Measurements from ENCODE around the gene TOM1. TPM values are rescaled to one million over a fixed set of nuclear protein-coding genes. Genes with fewer than 3 reads are reported as not detected.

TOM1 gene
- total and polyA plus RNA-seq, 4 experiments from 2014 or later = 55.7 to 82.2 (median 66.1) TPM

DNA sequence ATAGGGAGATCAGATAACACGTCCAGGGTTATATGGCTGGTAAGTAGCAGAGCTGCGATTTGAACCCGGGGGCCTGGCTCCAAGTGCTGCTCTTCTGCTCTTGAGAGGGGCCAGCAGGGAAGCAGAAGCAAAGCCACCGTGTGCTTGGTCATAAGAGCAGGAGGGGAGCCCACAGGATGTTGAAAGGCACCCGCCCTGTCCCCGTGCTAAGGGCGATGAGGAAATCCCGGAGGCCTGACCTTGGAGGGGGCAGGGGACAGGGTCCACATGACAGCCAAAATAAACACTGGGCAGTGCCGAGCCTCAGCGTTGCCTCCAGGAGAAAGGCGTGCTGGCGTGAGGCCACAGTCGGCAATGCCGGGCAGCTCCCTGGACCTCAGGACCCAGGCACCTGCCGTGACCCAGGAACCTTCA is 28.8 kb downstream of the TOM1 start:
- Histone ChIP-seq H3K36me3 (ENCODE audit: insufficient read depth, low read length) (peaks cover 66% of the 10 kb centered on the region), H3K27me3 (ENCODE audit: insufficient read depth, low read length) (no peaks in the 10 kb centered on the region), H3K4me1 (ENCODE audit: insufficient read depth, low read length) (peaks cover 31% of the 10 kb centered on the region), H3K9me3 (ENCODE audit: control insufficient read depth in 1 of 2, low read length in 2 of 2) (no peaks in the 10 kb centered on the region), H3K4me3 (ENCODE audit: low read length in 2 of 2) (no peak overlapping the region), H3K27ac (ENCODE audit: low read depth, low read length) (no peak overlapping the region)
- CTCF ChIA-PET (ENCODE audit: partially characterized antibody) = interaction anchor here (0.9 to 4.3 kb wide), 4 partner anchors 18 to 178 kb away, joined by 3 to 26 read pairs (median 3); partner anchors contain the start of gene TOM1
- H3K4me3 Mint-ChIP-seq = no peak overlapping the region
- no peaks in the 10 kb centered on the region for H3K27me3 Mint-ChIP-seq
- peaks cover 33 to 75% of the 10 kb centered on the region in 2 donors for H3K36me3 Mint-ChIP-seq
- peaks cover 12 to 44% (median 26%) of the 10 kb centered on the region in 4 donors for H3K4me1 Mint-ChIP-seq
- intact Hi-C loops (cut with micrococcal nuclease) = no loop called here
- POLR2A ChIA-PET (ENCODE audit: partially characterized antibody) = interaction anchor here (1.2 kb wide), 1 partner anchor 18 kb away, joined by 3 read pairs; no protein-coding TSS in a partner anchor
- H3K9me3 Mint-ChIP-seq = peaks cover 0 to 2% (median 0%) of the 10 kb centered on the region in 8 donors
- H3K27ac Mint-ChIP-seq = peak overlapping the region in 1 of 7 donors; percentile 12
- no peak for DNase-seq

DNA sequence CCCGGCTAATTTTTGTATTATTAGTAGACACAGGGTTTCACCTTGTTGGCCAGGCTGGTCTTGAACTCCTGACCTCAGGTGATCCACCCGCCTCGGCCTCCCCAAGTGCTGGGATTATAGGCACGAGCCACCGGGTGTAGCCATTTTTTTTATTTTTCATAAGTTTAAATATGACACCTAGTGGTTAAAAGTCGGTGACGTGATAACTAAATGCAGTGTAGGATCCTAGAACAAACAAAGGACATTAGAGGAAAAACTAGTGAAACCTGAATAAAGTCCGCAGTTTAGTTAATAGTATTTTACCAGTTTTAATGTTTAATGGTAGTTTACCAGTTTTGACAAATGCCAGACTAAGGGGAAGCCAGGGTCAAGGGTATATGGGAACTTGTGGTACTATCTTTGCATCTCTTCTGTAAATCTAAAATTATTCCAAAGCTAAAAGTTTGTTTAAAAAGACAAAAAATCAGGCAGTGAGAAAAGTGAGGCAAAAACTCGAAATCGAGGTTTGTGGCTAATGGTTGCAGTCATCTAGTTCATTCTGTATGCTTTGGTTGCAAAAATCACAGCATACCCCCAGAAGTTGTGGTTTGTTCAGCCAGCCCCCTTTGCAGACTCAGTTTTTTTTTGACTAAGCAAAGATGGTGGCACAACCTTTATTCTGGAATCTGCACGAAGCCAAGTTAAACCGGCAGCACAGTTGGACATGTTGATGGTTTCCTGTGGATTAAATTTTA is 29.6 kb downstream of the TOM1 start:
- peak overlapping the region; percentile 31 to 96 (median 77) for H3K27ac Mint-ChIP-seq
- no peaks in the 10 kb centered on the region for H3K27me3 Mint-ChIP-seq
- Histone ChIP-seq H3K4me3 (ENCODE audit: low read length in 2 of 2) (no peak overlapping the region), H3K9me3 (ENCODE audit: control insufficient read depth in 1 of 2, low read length in 2 of 2) (no peaks in the 10 kb centered on the region), H3K36me3 (ENCODE audit: insufficient read depth, low read length) (peaks cover 66% of the 10 kb centered on the region), H3K4me1 (ENCODE audit: insufficient read depth, low read length) (peaks cover 39% of the 10 kb centered on the region), H3K27me3 (ENCODE audit: insufficient read depth, low read length) (no peaks in the 10 kb centered on the region), H3K27ac (ENCODE audit: low read depth, low read length) (no peak overlapping the region)
- H3K4me1 Mint-ChIP-seq = peaks cover 17 to 52% (median 32%) of the 10 kb centered on the region in 4 donors
- intact Hi-C loops (cut with micrococcal nuclease) = no loop called here
- ChIA-PET POLR2A (ENCODE audit: partially characterized antibody) (interaction anchor here (0.8 to 3.2 kb wide), 6 partner anchors 17 to 72 kb away, joined by 4 to 34 read pairs (median 8); partner anchors contain the start of genes HMGXB4 and TOM1), CTCF (ENCODE audit: partially characterized antibody) (interaction anchor here (0.9 to 4.3 kb wide), 14 partner anchors 13 to 179 kb away, joined by 3 to 26 read pairs (median 3); partner anchors contain the start of genes HMGXB4 and TOM1)
- peaks cover 30 to 75% of the 10 kb centered on the region in 2 donors for H3K36me3 Mint-ChIP-seq
- peak overlapping the region in 4 of 8 donors; percentile 25 to 73 (median 34) for H3K4me3 Mint-ChIP-seq
- H3K9me3 Mint-ChIP-seq = peaks cover 0 to 2% (median 0%) of the 10 kb centered on the region in 8 donors
- DNase-seq = no peak

DNA sequence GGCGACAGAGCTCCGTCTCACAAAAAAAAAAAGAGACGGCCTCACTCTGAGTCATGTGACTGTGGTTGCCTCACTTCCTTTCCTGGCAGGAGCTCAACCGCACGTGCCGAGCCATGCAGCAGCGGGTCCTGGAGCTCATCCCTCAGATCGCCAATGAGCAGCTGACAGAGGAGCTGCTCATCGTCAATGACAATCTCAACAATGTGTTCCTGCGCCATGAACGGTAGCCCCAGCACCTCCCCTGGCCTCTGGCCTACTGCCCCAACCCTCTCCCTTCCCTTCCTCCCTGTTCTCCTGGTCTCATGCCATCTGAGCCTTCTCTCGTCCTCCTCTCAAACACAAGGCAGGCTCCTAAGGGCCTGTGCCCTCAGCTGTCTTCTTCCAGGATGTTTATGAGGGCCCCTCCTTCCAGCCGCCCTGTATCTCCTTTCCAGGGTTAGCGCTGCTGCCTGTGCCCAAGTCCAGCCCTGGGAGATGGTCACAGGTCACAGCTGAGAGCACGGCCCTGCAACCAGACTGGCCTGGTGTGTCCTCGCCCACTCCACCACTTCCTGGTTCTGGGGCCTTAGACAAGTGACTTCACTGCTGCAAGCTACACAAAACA is 30.7 kb downstream of the TOM1 start:
- POLR2A ChIA-PET (ENCODE audit: partially characterized antibody) = interaction anchor here (0.8 to 3.2 kb wide), 9 partner anchors 10 to 73 kb away, joined by 4 to 34 read pairs (median 7); partner anchors contain the start of genes HMGXB4 and TOM1
- Histone ChIP-seq H3K4me1 (ENCODE audit: insufficient read depth, low read length) (peaks cover 49% of the 10 kb centered on the region), H3K27me3 (ENCODE audit: insufficient read depth, low read length) (no peaks in the 10 kb centered on the region), H3K27ac (ENCODE audit: low read depth, low read length) (peak overlapping the region; percentile 30), H3K9me3 (ENCODE audit: control insufficient read depth in 1 of 2, low read length in 2 of 2) (no peaks in the 10 kb centered on the region), H3K4me3 (ENCODE audit: low read length in 2 of 2) (no peak overlapping the region), H3K36me3 (ENCODE audit: insufficient read depth, low read length) (peaks cover 72% of the 10 kb centered on the region)
- peaks cover 0 to 2% (median 0%) of the 10 kb centered on the region in 8 donors for H3K9me3 Mint-ChIP-seq
- H3K27me3 Mint-ChIP-seq = no peaks in the 10 kb centered on the region
- CTCF ChIA-PET (ENCODE audit: partially characterized antibody) = interaction anchor here (0.9 to 4.3 kb wide), 11 partner anchors 14 to 73 kb away, joined by 3 to 26 read pairs (median 5); partner anchors contain the start of genes HMGXB4 and TOM1
- H3K4me3 Mint-ChIP-seq = peak overlapping the region; percentile 24 to 81 (median 70)
- intact Hi-C loops (cut with micrococcal nuclease) = loop anchor here (1.0 kb wide), 1 partner anchor 30 kb away; no protein-coding TSS in a partner anchor
- DNase-seq = peak; percentile 50 to 76 (median 52)
- H3K27ac Mint-ChIP-seq = peak overlapping the region; percentile 86 to 97 (median 93)
- H3K36me3 Mint-ChIP-seq = peaks cover 22 to 75% of the 10 kb centered on the region in 2 donors
- peaks cover 17 to 59% (median 38%) of the 10 kb centered on the region in 4 donors for H3K4me1 Mint-ChIP-seq

DNA sequence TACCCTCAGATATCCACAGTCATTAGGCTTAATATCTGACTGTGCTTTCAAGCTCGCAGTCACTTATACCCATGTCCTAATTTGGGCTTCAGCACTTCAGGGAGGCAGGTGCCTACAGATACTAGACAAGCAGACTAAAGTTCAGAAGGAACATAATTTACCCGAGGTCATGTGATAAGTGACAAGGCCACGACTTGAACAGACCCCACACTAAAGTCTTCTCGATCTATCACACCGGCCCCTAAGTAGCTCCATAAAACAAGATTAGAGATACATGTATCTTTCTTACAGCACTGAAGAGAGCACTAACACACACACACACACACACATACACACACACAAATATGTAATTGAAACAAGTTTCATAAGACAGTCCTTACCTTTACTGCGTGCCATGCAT is 32.6 kb downstream of the TOM1 start:
- intact Hi-C loops (cut with micrococcal nuclease) = no loop called here
- no peaks in the 10 kb centered on the region for H3K27me3 Mint-ChIP-seq
- H3K4me1 Mint-ChIP-seq = peaks cover 22 to 72% (median 43%) of the 10 kb centered on the region in 4 donors
- no peak for DNase-seq
- H3K4me3 ChIP-seq (ENCODE audit: low read length in 2 of 2) = no peak overlapping the region
- peaks cover 58% of the 10 kb centered on the region for H3K4me1 ChIP-seq (ENCODE audit: insufficient read depth, low read length)
- no peaks in the 10 kb centered on the region for H3K9me3 Mint-ChIP-seq
- no peak overlapping the region for H3K27ac ChIP-seq (ENCODE audit: low read depth, low read length)
- peak overlapping the region in 6 of 7 donors; percentile 26 to 78 (median 52) for H3K27ac Mint-ChIP-seq
- H3K27me3 ChIP-seq (ENCODE audit: insufficient read depth, low read length) = no peaks in the 10 kb centered on the region
- H3K9me3 ChIP-seq (ENCODE audit: control insufficient read depth in 1 of 2, low read length in 2 of 2) = no peaks in the 10 kb centered on the region
- ChIA-PET POLR2A (ENCODE audit: partially characterized antibody) (no interaction called here), CTCF (ENCODE audit: partially characterized antibody) (interaction anchor here (4.3 kb wide), 1 partner anchor 34 kb away, joined by 26 read pairs; the partner anchor contains the start of gene TOM1)
- peaks cover 15 to 73% of the 10 kb centered on the region in 2 donors for H3K36me3 Mint-ChIP-seq
- H3K4me3 Mint-ChIP-seq = no peak overlapping the region
- peaks cover 58% of the 10 kb centered on the region for H3K36me3 ChIP-seq (ENCODE audit: insufficient read depth, low read length)

DNA sequence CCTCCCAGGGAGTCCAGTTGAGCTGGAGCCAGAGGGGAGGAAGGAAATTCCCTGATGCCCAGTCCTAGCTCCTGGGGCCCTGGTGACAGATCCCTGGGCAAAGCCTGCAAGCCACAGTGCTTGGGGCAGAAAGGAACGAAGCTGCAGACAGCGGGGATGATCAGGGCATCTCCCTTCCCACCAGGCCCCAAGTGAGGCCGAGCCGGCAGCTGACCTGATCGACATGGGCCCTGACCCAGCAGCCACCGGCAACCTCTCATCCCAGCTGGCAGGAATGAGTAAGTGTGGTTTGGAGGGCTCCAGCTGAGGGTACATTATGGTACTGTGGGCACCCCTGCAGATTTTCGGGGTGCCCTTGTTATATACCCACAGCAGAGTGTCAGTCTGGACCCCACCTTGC is 33.5 kb downstream of the TOM1 start:
- CTCF ChIA-PET (ENCODE audit: partially characterized antibody) = no interaction called here
- POLR2A ChIA-PET (ENCODE audit: partially characterized antibody) = no interaction called here
- peaks cover 21 to 65% (median 41%) of the 10 kb centered on the region in 4 donors for H3K4me1 Mint-ChIP-seq

DNA sequence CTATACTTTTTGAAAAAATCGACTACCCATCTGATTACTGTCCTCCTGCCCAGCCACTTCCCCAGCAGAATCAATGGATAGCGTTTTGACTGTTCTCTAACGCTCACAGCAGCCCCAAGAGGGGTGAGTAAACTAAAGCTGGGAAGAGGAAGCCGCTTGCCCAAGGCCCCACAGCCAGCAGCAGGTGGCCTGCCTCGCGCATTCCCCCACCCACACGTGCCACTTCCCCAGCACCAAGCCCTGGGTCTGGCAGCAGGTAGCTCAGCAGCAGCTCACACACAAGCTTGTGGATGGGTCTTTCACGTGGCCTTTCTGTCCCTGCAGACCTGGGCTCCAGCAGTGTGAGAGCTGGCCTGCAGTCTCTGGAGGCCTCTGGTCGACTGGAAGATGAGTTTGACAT is 34.3 kb downstream of the TOM1 start:
- POLR2A ChIA-PET (ENCODE audit: partially characterized antibody) = interaction anchor here (2.1 kb wide), 1 partner anchor 76 kb away, joined by 6 read pairs; the partner anchor contains the start of gene HMGXB4
- Mint-ChIP-seq H3K4me1 (peaks cover 20 to 61% (median 39%) of the 10 kb centered on the region in 4 donors), H3K4me3 (peak overlapping the region in 2 of 8 donors; percentile 1 to 11), H3K27ac (peak overlapping the region in 6 of 7 donors; percentile 18 to 84 (median 60)), H3K27me3 (no peaks in the 10 kb centered on the region), H3K36me3 (peaks cover 15 to 80% of the 10 kb centered on the region in 2 donors), H3K9me3 (no peaks in the 10 kb centered on the region)
- DNase-seq = no peak
- no peaks in the 10 kb centered on the region for H3K9me3 ChIP-seq (ENCODE audit: control insufficient read depth in 1 of 2, low read length in 2 of 2)
- CTCF ChIA-PET (ENCODE audit: partially characterized antibody) = interaction anchor here (1.7 to 1.8 kb wide), 2 partner anchors 17 to 24 kb away, joined by 4 to 5 read pairs; no protein-coding TSS in a partner anchor
- intact Hi-C loops (cut with micrococcal nuclease) = no loop called here
- peaks cover 61% of the 10 kb centered on the region for H3K36me3 ChIP-seq (ENCODE audit: insufficient read depth, low read length)
- peaks cover 48% of the 10 kb centered on the region for H3K4me1 ChIP-seq (ENCODE audit: insufficient read depth, low read length)
- H3K4me3 ChIP-seq (ENCODE audit: low read length in 2 of 2) = no peak overlapping the region
- no peak overlapping the region for H3K27ac ChIP-seq (ENCODE audit: low read depth, low read length)
- H3K27me3 ChIP-seq (ENCODE audit: insufficient read depth, low read length) = no peaks in the 10 kb centered on the region

More for the DNA sequence above, 33.5 kb downstream of the TOM1 start:
- Histone ChIP-seq H3K27me3 (ENCODE audit: insufficient read depth, low read length) (no peaks in the 10 kb centered on the region), H3K36me3 (ENCODE audit: insufficient read depth, low read length) (peaks cover 58% of the 10 kb centered on the region), H3K27ac (ENCODE audit: low read depth, low read length) (no peak overlapping the region), H3K4me1 (ENCODE audit: insufficient read depth, low read length) (peaks cover 56% of the 10 kb centered on the region), H3K4me3 (ENCODE audit: low read length in 2 of 2) (no peak overlapping the region), H3K9me3 (ENCODE audit: control insufficient read depth in 1 of 2, low read length in 2 of 2) (no peaks in the 10 kb centered on the region)
- Mint-ChIP-seq H3K9me3 (no peaks in the 10 kb centered on the region), H3K36me3 (peaks cover 15 to 76% of the 10 kb centered on the region in 2 donors), H3K27me3 (no peaks in the 10 kb centered on the region), H3K27ac (peak overlapping the region in 2 of 7 donors; percentile 52 to 78), H3K4me3 (no peak overlapping the region)
- intact Hi-C loops (cut with micrococcal nuclease) = no loop called here
- DNase-seq = no peak

Measured in CD4-positive, alpha-beta memory T cell (primary cell).